Right atrium auricular region (tissue), 2 donors: ENCODE results near the gene NCKAP5. TPM values are rescaled to one million over a fixed set of nuclear protein-coding genes. Genes with fewer than 3 reads are reported as not detected.

Experiments used
- DNase-seq: peaks from one replicate; pipeline ENCODE4 v3.0.0-alpha.2; 2019; ENCODE audit warnings: low spot score
- H3K27ac ChIP-seq, 2 donors: fragments of 200-600 bp; sonication (generic); 1 replicate in 1 of 2; 2 replicates in 1 of 2; pipeline ENCODE4 v1.5.1; 2016 to 2019
- H3K27me3 ChIP-seq, 2 donors: fragments of 200-600 bp; sonication (generic); one replicate each; pipeline versions ENCODE4 v1.5.1 to v1.6.0; 2017 to 2019
- H3K36me3 ChIP-seq: fragments of 200-600 bp; sonication (generic); one replicate; pipeline ENCODE4 v1.5.1; 2016
- H3K4me1 ChIP-seq, 2 donors: fragments of 200-600 bp; sonication (generic); one replicate each; pipeline versions ENCODE4 v1.5.1 to v1.6.0; 2017 to 2019
- H3K4me3 ChIP-seq, 2 donors: fragments of 200-600 bp; sonication (generic); 1 replicate in 1 of 2; 2 replicates in 1 of 2; pipeline ENCODE4 v1.5.1; 2017 to 2019; ENCODE audit warnings: mild to moderate bottlenecking in 1 of 2, moderate library complexity in 1 of 2
- H3K9me3 ChIP-seq, 2 donors: fragments of 200-600 bp; sonication (generic); one replicate each; pipeline ENCODE4 v1.5.1; 2019
- total RNA-seq, 2 donors: library from RNA; depleted of rRNA; stranded (reverse); fragments of >200 nt; gene quantifications; one replicate each; pipeline ENCODE4 v1.1.0, GENCODE V29; 2016
- TF ChIP-seq, protein P1 (sequence below), 2 donors: fragments of 200-600 bp; sonication (generic); IDR thresholded peaks; one replicate each; pipeline ENCODE4 v1.5.1; 2019; ENCODE audit warnings: antibody characterized with exemption in 2 of 2

The NCKAP5 gene
- total RNA-seq, 2 donors from 2014 or later = 3.6 to 5.4 TPM

DNA sequence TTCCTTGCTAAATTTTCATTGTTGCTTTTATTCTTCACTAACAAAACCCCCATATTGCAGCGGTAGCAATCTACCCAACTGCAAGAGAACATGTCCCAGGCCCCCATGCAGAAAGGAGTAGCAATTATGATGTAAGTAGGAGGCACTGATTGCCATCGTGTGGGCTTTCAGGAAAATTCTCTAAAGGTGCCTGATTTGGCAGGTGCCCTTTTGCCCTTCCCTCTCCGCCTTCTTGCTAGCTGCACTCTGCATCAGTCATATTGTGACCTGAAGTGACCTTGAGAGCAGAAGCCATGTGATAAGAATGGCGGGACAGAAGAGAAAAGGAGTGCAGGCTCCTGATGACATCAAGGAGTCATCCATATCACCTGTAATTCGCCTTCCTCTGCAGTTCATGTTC is 112.1 kb downstream of the NCKAP5 start:
- no peak for DNase-seq
- no peaks in the 10 kb centered on the region for H3K4me1 ChIP-seq
- H3K4me3 ChIP-seq = no peak overlapping the region
- H3K36me3 ChIP-seq = no peaks in the 10 kb centered on the region
- TF ChIP-seq, protein P1, sequence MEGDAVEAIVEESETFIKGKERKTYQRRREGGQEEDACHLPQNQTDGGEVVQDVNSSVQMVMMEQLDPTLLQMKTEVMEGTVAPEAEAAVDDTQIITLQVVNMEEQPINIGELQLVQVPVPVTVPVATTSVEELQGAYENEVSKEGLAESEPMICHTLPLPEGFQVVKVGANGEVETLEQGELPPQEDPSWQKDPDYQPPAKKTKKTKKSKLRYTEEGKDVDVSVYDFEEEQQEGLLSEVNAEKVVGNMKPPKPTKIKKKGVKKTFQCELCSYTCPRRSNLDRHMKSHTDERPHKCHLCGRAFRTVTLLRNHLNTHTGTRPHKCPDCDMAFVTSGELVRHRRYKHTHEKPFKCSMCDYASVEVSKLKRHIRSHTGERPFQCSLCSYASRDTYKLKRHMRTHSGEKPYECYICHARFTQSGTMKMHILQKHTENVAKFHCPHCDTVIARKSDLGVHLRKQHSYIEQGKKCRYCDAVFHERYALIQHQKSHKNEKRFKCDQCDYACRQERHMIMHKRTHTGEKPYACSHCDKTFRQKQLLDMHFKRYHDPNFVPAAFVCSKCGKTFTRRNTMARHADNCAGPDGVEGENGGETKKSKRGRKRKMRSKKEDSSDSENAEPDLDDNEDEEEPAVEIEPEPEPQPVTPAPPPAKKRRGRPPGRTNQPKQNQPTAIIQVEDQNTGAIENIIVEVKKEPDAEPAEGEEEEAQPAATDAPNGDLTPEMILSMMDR (IDR thresholded peaks at IDR 0.05) = no peak
- no peak overlapping the region for H3K27ac ChIP-seq
- H3K9me3 ChIP-seq = no peaks in the 10 kb centered on the region
- H3K27me3 ChIP-seq = no peaks in the 10 kb centered on the region

DNA sequence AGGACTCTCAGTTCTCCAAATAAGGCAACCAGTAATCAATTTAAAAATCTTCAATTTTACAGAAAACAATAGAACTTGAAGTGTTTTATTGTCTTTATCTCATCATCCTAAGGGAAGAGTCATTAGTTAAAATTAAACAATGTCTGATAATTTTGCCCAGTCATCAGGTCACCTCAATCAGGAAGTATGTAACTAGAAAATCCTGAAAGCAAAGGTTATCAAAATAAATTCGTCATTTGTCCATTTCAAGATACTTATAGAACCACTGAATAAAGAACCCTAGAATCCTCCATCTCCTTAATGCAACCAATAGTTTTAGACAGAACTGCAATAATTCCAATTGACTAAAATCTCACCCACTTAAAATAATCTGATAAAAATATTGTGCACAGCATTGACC is 115.2 kb downstream of the NCKAP5 start:
- TF ChIP-seq, protein P1 (IDR thresholded peaks at IDR 0.05) = no peak
- no peak overlapping the region for H3K4me3 ChIP-seq
- H3K27ac ChIP-seq = no peak overlapping the region
- H3K27me3 ChIP-seq = no peaks in the 10 kb centered on the region
- no peaks in the 10 kb centered on the region for H3K4me1 ChIP-seq
- no peaks in the 10 kb centered on the region for H3K36me3 ChIP-seq
- no peak for DNase-seq
- H3K9me3 ChIP-seq = no peaks in the 10 kb centered on the region

DNA sequence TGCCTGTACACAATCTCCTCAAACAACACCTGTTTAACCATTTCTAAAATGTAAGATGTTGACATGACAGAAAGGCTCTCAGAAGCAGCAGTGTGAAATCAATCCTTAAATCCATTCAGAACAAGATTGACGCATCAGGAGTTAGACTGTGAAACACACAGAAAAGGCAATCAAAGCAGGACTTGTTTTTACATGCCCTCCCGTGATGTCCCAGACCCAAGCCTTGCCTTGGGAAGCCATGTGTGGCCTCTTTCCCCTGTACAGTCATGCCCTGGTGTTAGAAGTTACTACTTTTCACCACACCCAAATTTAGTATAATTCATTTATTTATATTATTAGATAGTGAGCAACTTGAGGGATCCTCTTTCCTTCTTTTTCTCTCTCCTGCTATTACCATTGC is 115.7 kb downstream of the NCKAP5 start:
- Histone ChIP-seq H3K4me3 (no peak overlapping the region), H3K4me1 (no peaks in the 10 kb centered on the region), H3K36me3 (no peaks in the 10 kb centered on the region), H3K9me3 (no peaks in the 10 kb centered on the region), H3K27me3 (no peaks in the 10 kb centered on the region), H3K27ac (no peak overlapping the region)
- TF ChIP-seq, protein P1 (IDR thresholded peaks at IDR 0.05) = no peak
- DNase-seq = no peak

DNA sequence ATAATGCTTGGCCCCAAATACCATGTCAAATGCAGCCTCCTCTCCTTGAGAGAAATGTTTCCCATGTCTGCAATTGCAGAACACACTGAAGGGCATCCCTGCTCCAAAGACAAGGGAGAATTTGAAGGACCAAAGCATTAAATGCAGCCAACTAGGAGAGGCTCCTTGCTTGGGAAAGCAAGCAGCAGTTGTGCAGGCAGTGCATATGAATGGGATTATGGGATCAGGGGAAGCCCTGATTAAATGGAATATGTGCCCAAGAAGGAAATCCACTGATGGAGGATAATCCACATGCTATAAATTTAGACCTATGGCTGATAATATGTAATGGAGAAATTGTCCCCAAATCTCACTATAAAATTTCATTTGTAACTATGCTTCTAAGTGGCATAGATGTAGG is 116.1 kb downstream of the NCKAP5 start:
- TF ChIP-seq, protein P1 (IDR thresholded peaks at IDR 0.05) = no peak
- no peaks in the 10 kb centered on the region for H3K9me3 ChIP-seq

DNA sequence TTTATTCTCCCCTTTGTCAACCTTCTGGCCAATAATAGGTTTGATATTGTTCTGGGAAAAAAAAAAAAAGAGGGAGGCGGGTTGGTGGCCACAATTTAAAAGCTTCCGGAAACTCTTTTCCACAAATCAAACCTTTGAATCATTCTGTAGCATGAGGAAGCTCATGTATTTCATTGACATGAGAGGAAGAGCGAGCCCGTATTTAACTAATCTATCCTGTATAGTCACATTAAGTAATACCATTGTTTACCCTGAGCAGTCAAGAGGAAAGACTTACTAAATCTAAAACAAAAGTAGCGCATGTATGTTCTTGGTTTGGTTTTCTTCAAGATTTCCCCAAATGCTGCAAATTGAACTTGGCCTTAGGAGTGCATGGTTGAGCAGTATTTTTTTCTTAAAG is 120.1 kb downstream of the NCKAP5 start:
- TF ChIP-seq, protein P1 (IDR thresholded peaks at IDR 0.05) = no peak
- no peak overlapping the region for H3K27ac ChIP-seq
- H3K4me1 ChIP-seq = no peaks in the 10 kb centered on the region
- H3K9me3 ChIP-seq = no peaks in the 10 kb centered on the region
- DNase-seq = no peak
- H3K4me3 ChIP-seq = no peak overlapping the region
- no peaks in the 10 kb centered on the region for H3K36me3 ChIP-seq
- H3K27me3 ChIP-seq = no peaks in the 10 kb centered on the region

More for the DNA sequence above, 116.1 kb downstream of the NCKAP5 start:
- DNase-seq = no peak
- H3K27me3 ChIP-seq = no peaks in the 10 kb centered on the region
- no peaks in the 10 kb centered on the region for H3K4me1 ChIP-seq
- H3K27ac ChIP-seq = no peak overlapping the region
- H3K4me3 ChIP-seq = no peak overlapping the region
- H3K36me3 ChIP-seq = no peaks in the 10 kb centered on the region

DNA sequence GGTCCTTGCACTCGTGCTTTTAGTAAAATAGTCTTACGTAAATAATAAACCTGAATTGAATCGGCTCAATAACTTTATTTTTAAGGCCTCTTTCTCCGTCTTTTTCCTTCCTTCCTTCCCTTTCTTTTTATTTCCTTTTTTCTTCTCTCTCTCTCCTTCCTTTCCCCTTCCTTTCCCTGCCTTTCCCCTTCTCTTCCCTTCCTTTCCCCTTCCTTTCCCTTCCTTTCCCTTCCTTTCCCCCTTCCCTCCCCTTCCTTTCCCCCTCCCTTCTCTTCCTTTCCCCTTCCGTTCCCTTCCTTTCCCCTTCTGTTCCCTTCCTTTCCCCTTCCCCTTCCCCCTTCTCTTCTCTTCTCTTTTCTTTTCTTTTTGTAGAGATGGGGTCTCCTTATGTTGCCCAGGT is 121.0 kb downstream of the NCKAP5 start:
- H3K4me1 ChIP-seq = no peaks in the 10 kb centered on the region
- H3K27me3 ChIP-seq = no peaks in the 10 kb centered on the region
- H3K36me3 ChIP-seq = no peaks in the 10 kb centered on the region
- H3K4me3 ChIP-seq = no peak overlapping the region
- no peak overlapping the region for H3K27ac ChIP-seq
- DNase-seq = no peak
- TF ChIP-seq, protein P1 (IDR thresholded peaks at IDR 0.05) = no peak
- no peaks in the 10 kb centered on the region for H3K9me3 ChIP-seq
